Measurements from ENCODE around the gene NPAS4.
A peak's percentile ranks its signal among the peaks of the same experiment; 100 is the strongest.
"Not testable (repeated sequence)": the region's sequence is repeated elsewhere in the genome, so short reads cannot be mapped to it uniquely, and the experiment has no call there.

The NPAS4 gene

DNA sequence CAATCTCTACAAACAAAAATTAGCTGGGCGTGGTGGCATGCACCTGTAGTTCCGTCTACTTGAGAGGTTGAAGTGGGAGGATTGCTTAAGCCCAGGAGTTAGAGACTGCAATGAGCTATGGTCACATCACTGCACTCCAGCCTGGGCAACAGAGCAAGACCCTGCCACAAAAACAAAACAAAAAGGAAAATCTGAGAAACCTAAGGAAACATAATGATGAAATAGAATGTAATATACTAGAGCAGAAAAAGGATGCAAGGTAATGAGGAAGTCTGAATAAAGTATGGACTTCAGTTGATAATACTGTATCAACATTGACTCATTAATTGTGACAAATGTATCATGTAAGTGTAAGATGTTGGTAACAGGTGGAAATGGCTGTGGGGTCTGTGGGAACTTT, 8.1 kb downstream of the NPAS4 start:
- TF ChIP-seq, protein P1, sequence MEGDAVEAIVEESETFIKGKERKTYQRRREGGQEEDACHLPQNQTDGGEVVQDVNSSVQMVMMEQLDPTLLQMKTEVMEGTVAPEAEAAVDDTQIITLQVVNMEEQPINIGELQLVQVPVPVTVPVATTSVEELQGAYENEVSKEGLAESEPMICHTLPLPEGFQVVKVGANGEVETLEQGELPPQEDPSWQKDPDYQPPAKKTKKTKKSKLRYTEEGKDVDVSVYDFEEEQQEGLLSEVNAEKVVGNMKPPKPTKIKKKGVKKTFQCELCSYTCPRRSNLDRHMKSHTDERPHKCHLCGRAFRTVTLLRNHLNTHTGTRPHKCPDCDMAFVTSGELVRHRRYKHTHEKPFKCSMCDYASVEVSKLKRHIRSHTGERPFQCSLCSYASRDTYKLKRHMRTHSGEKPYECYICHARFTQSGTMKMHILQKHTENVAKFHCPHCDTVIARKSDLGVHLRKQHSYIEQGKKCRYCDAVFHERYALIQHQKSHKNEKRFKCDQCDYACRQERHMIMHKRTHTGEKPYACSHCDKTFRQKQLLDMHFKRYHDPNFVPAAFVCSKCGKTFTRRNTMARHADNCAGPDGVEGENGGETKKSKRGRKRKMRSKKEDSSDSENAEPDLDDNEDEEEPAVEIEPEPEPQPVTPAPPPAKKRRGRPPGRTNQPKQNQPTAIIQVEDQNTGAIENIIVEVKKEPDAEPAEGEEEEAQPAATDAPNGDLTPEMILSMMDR (IDR thresholded peaks at IDR 0.05; ENCODE audit: borderline replicate concordance, control extremely low read depth, extremely low read depth, insufficient read depth, missing control alignments): no peak
- DNase-seq (ENCODE audit: low spot score): no peak
- in situ Hi-C loops (cut with MboI; ENCODE audit: low sequenced_read_pairs, unreplicated experiment): no loop called here

DNA sequence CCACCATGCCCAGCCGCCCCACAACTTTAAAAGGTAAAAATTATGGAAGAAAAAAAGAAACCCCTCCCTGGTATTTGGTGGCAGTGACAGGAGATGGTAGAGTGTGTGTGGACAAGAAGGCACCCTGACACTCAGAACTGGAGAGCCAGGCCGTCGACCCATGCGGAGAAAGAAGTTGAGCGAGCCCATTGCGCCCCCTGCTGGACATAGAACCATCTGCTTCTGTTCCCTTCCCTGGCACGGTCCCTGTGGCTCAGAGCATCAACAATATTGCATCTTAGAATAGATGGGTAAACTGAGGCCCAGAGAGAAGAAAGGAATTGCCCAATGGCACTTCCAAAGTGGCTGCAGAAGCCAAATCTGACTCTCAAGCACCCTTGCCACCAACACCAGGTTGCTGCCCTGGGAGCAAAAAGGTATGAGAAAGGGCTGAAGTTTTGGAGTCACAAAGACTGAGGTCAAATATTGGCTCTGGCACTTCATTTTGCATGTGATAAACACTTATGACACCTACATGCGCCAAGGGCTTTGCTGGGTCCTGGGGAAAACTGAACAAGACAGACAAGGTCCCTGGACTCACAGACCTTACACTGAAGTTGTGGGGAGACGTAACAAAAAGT, 9.3 kb downstream of the NPAS4 start:
- TF ChIP-seq, protein P1 (IDR thresholded peaks at IDR 0.05; ENCODE audit: borderline replicate concordance, control extremely low read depth, extremely low read depth, insufficient read depth, missing control alignments): peak; percentile 78
- in situ Hi-C loops (cut with MboI; ENCODE audit: low sequenced_read_pairs, unreplicated experiment): no loop called here
- peak; percentile 83 for DNase-seq (ENCODE audit: low spot score)

DNA sequence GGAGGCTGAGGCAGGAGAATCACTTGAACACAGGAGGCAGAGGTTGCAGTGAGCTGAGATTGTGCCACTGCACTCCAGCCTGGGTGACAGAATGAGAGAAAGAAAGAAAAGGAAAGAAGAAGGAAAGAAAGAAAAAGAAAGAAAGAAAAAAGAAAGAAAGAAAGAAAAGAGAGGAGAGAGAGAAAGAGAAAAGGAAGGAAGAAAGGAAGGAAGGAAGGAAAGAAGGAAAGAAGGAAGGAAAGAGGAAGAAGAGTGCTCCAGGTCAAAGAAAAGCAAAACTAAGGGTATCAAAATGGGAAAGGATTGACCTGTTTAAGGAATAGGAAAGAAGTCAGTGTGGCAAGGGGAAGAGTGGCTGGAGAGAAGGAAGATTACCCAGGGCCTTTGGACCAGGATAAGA, 10.5 kb downstream of the NPAS4 start:
- DNase-seq (ENCODE audit: low spot score); in situ Hi-C loops (cut with MboI; ENCODE audit: low sequenced_read_pairs, unreplicated experiment): not testable (repeated sequence)

DNA sequence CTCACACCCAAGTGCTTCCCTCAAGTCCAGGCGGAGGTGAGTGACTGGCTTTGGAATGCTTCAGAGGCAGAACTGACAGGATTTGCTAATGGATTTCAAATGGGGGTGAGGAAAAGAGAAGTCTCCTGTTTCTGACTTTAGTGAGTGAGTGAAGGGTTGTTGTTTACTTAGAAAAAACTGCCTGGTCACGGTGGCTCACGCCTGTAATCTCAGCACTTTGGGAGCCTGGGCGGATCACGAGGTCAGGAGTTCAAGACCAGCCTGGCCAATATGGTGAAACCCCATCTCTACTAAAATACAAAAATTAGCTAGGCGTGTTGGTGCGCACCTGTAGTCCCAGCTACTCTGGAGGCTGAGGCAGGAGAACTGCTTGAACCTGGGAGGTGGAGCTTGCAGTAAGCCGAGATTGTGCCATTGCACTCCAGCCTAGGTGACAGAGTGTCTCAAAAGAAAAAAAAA, 11.1 kb downstream of the NPAS4 start:
- DNase-seq (ENCODE audit: low spot score); in situ Hi-C loops (cut with MboI; ENCODE audit: low sequenced_read_pairs, unreplicated experiment): not testable (repeated sequence)

DNA sequence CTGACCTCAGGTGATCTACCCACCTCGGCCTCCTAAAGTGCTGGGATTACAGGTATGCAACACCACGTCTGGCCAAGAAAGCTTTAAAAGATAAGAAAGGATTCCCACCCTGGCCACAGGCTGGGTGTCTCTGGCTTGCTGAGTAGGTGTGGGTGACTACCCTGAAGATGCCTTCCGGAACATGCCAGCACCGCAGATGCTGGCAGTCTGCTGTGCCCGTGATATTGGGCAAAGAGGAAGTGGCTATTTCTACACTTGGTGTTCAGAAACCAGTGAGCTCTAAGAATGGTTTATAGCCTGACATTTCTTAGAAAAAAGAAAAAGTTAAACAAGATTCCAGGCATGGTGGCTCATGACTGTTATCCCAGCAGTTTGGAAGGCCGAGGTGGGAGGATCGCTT, 11.8 kb downstream of the NPAS4 start:
- TF ChIP-seq, protein P1 (IDR thresholded peaks at IDR 0.05; ENCODE audit: borderline replicate concordance, control extremely low read depth, extremely low read depth, insufficient read depth, missing control alignments): no peak
- no peak for DNase-seq (ENCODE audit: low spot score)
- in situ Hi-C loops (cut with MboI; ENCODE audit: low sequenced_read_pairs, unreplicated experiment): no loop called here

DNA sequence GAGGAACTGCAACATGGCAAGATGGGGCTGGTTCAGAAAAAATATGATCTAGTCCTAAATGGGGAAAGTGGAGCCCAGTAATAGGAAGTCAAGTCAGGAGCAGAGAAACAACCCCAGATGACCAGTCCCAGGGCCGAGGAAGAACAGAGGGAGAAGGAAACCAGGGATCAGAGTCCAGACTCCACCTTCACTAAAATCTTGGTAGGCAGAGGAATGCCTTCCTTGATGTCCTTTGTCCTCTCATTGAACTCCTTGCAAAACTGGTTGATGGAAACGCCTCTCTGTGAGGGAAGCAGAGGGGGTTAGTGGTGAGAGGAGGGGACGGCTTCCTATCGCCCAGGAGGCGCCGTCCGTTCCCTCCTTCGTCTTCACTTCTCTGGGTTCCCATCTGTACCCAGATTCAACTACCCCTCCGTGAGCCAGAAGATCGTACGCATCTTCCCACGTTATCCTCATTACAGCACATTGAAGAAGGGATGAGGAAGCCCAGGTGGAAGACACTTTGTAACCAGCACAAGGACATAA, 17.2 kb downstream of the NPAS4 start:
- TF ChIP-seq, protein P1 (IDR thresholded peaks at IDR 0.05; ENCODE audit: borderline replicate concordance, control extremely low read depth, extremely low read depth, insufficient read depth, missing control alignments): no peak
- in situ Hi-C loops (cut with MboI; ENCODE audit: low sequenced_read_pairs, unreplicated experiment): no loop called here
- DNase-seq (ENCODE audit: low spot score): no peak

DNA sequence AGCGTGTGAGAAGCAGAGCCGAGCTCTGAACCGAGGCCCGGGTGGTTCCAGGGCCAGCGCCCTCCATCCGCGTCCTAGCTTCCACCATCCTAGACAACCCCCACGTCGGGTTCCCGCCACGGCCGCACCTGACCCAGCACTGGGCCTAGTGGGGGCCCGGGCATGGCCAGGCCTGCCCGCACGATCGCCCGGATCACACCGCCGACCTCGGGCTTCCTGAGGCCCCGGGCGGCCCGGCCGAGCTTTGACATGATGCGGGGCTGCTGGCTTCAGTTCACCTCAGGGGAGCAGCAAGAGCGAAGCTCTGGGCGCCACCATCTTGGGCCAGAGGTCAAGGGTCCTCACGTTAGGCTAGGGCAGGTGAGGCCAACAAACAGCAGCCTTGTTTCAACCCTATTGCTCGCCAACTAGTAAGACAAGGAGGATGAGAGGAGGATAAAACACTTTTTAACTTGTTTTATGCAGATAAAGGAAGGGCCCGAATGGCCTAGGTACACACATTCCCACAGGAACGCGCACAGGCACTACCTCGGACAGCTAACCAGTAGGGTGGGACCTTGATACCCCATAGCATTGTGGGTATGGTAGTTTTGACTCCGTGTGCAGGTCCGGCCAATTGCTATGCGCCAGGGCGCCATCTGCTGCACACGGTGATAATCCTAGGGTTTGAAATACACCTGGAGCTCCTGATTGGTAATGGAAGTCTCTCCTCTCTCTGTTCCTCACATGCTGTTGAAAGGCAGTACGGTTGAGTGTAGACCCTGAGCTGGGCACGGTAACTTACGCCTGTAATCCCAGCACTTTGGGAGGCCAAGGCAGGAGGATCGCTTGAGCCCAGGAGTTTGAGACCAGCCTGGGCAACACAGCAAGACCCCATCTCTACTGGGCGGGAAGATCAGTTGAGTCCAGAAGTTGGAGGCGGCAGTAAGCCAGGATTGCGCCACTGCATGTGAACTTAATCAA, 17.9 kb downstream of the NPAS4 start, which contains the start of gene MRPL11:
Gene MRPL11, minus strand, starts transcription at position 345 of the 963 bp plus-strand sequence. Its CDS starts 94 bp downstream, at position 251.
- TF ChIP-seq, protein P1 (IDR thresholded peaks at IDR 0.05; ENCODE audit: borderline replicate concordance, control extremely low read depth, extremely low read depth, insufficient read depth, missing control alignments): peak; percentile 91
- in situ Hi-C loops (cut with MboI; ENCODE audit: low sequenced_read_pairs, unreplicated experiment): no loop called here

DNA sequence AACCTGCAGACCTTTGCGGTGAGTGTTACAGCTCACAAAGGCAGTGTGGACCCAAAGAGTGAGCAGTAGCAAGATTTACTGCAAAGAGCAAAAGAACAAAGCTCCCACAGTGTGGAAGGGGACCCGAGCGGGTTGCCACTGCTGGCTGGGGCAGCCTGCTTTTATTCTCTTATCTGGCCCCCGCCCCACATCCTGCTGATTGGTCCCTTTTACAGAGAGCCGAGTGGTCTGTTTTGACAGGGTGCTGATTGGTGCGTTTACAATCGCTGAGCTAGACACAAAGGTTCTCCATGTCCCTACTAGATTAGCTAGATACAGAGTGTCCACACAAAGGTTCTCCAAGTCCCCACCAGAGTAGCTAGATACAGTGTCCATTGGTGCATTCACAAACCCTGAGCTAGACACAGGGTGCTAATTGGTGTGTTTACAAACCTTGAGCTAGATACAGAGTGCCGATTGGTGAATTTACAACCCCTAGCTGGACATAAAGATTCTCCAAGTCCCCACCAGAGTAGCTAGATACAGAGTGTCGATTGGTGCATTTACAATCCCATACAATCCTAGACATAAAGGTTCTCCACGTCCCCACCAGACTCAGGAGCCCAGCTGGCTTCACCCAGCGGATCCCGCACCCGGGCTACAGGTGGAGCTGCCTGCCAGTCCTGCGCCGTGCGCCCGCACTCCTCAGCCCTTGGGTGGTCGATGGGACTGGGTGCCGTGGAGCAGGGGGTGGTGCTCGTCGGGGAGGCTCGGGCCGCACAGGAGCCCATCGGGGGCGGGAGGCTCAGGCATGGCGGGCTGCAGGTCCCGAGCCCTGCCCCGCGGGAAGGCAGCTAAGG, 19.5 kb downstream of the NPAS4 start:
- in situ Hi-C loops (cut with MboI; ENCODE audit: low sequenced_read_pairs, unreplicated experiment); DNase-seq (ENCODE audit: low spot score): not testable (repeated sequence)

More for the DNA sequence above, 17.9 kb downstream of the NPAS4 start, which contains the start of gene MRPL11:
- DNase-seq (ENCODE audit: low spot score): peak; percentile 96

DNA sequence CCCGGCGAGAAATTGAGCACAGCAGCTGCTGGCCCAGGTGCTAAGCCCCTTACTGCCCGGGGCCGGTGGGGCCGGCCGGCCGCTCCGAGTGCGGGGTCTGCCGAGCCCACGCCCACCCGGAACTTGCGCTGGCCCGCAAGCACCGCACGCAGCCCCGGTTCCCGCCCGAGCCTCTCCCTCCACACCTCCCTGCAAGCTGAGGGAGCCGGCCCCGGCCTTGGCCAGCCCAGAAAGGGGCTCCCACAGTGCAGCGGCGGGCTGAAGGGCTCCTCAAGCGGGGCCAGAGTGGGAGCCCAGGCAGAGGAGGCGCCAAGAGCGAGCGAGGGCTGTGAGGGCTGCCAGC, 20.1 kb downstream of the NPAS4 start:
- in situ Hi-C loops (cut with MboI; ENCODE audit: low sequenced_read_pairs, unreplicated experiment); DNase-seq (ENCODE audit: low spot score): not testable (repeated sequence)

Data from GM13976 (cell line).